Keratinocyte (primary cell): ENCODE data around the gene CDC14B. TPM values are rescaled to one million over a fixed set of nuclear protein-coding genes. Genes with fewer than 3 reads are reported as not detected.
A peak's percentile ranks its signal among the peaks of the same experiment; 100 is the strongest.

Experiments used
- DNase-seq: peaks from one replicate; pipeline ENCODE4 v3.0.0-alpha.2; 2011; ENCODE audit warnings: low read depth, missing footprints, low spot score
- FAIRE-seq: peaks from 2 replicates; lab custom pipeline; 2011; peaks lifted over from hg19 to GRCh38; lab: Jason Lieb, UNC
- H2AFZ ChIP-seq: 2 replicates; pipeline ENCODE4 v1.6.0; 2012; ENCODE audit warnings: low read length, control low read depth, inconsistent platforms; ENCODE audit not compliant: control insufficient read depth
- H3K27ac ChIP-seq: 2 replicates; pipeline ENCODE4 v1.5.1; 2011; ENCODE audit warnings: low read length; ENCODE audit not compliant: control insufficient read depth, insufficient read depth
- H3K27me3 ChIP-seq: 3 replicates; pipeline ENCODE4 v1.6.0; 2011; ENCODE audit warnings: low read length; ENCODE audit not compliant: control insufficient read depth, insufficient read depth; ENCODE audit errors: extremely low read depth
- H3K36me3 ChIP-seq, 2 experiments: 2 replicates in 1 of 2; 3 replicates in 1 of 2; pipeline ENCODE4 v1.5.1; 2011; ENCODE audit warnings: low read length in 2 of 2, mild to moderate bottlenecking in 1 of 2; ENCODE audit not compliant: control insufficient read depth in 2 of 2, insufficient read depth in 2 of 2; ENCODE audit errors: extremely low read depth in 1 of 2
- H3K4me1 ChIP-seq: 3 replicates; pipeline ENCODE4 v1.5.1; 2011; ENCODE audit warnings: low read length; ENCODE audit not compliant: control insufficient read depth, insufficient read depth; ENCODE audit errors: extremely low read depth
- H3K4me2 ChIP-seq: 3 replicates; pipeline ENCODE4 v1.6.0; 2011; ENCODE audit warnings: low read depth, low read length; ENCODE audit not compliant: control insufficient read depth, insufficient read depth; ENCODE audit errors: extremely low read depth
- H3K4me3 ChIP-seq, 3 experiments: fragments of 200-600 bp in 1 of 3; sonication (generic) in 1 of 3; 2 replicates in 2 of 3; 3 replicates in 1 of 3; pipeline ENCODE4 v1.5.1; 2011 to 2016; ENCODE audit warnings: low read length in 3 of 3, mild to moderate bottlenecking in 3 of 3, control low read depth in 2 of 3, inconsistent platforms in 1 of 3, low read depth in 1 of 3, mixed read lengths in 1 of 3, mixed run types in 1 of 3, moderate library complexity in 1 of 3; ENCODE audit not compliant: control insufficient read depth in 2 of 3, insufficient read depth in 2 of 3; ENCODE audit errors: extremely low read depth in 1 of 3
- H3K79me2 ChIP-seq: 2 replicates; pipeline ENCODE4 v1.6.0; 2012; ENCODE audit warnings: low read length; ENCODE audit not compliant: control insufficient read depth, insufficient read depth
- H3K9ac ChIP-seq: 3 replicates; pipeline ENCODE4 v1.6.0; 2011; ENCODE audit warnings: low read length; ENCODE audit not compliant: control insufficient read depth, insufficient read depth; ENCODE audit errors: extremely low read depth
- H3K9me1 ChIP-seq: 3 replicates; pipeline ENCODE4 v1.6.0; 2011; ENCODE audit warnings: low read length; ENCODE audit not compliant: control insufficient read depth, insufficient read depth; ENCODE audit errors: extremely low read depth
- H3K9me3 ChIP-seq: 2 replicates; pipeline ENCODE4 v1.5.1; 2012; ENCODE audit warnings: low read depth, low read length; ENCODE audit not compliant: control insufficient read depth
- H4K20me1 ChIP-seq: 3 replicates; pipeline ENCODE4 v1.6.0; 2011; ENCODE audit warnings: low read length; ENCODE audit not compliant: control insufficient read depth, insufficient read depth; ENCODE audit errors: extremely low read depth
- EZH2 ChIP-seq: IDR thresholded peaks from one replicate; pipeline ENCODE4 v1.6.1; 2012; ENCODE audit warnings: inconsistent platforms, mild to moderate bottlenecking, low read length, moderate library complexity
- dilution Hi-C: fragments of 300-500 bp; cut with MboI; formaldehyde crosslinking; loops from one replicate; pipeline ENCODE4 v1.7.0; 2020; ENCODE audit warnings: low sequenced_read_pairs; ENCODE audit not compliant: extremely low pct_ligation_motif_present
- polyA plus RNA-seq, 5 experiments: library from polyadenylated mRNA; depleted of rRNA in 3 of 5; stranded (reverse) in 3 of 5; stranded (forward) in 1 of 5; unstranded in 1 of 5; fragments of >200 nt; gene quantifications; 1 replicate in 1 of 5; 2 replicates in 3 of 5; 3 replicates in 1 of 5; pipeline versions ENCODE4 v1.2.1 to v1.2.3, GENCODE V29; 2011 to 2012; ENCODE audit warnings: missing spikeins in 2 of 5, low read depth in 1 of 5, low replicate concordance in 1 of 5
- TF ChIP-seq, protein P1 (sequence below), 3 experiments: IDR thresholded peaks in 1 of 3; conservative IDR thresholded peaks in 1 of 3; optimal IDR thresholded peaks in 1 of 3; 2 replicates in 2 of 3; 3 replicates in 1 of 3; pipeline versions ENCODE3 to v1.5.1; 2011; ENCODE audit warnings: low read length in 3 of 3, mild to moderate bottlenecking in 3 of 3, moderate library complexity in 2 of 3, control low read depth in 1 of 3, inconsistent platforms in 1 of 3; ENCODE audit not compliant: insufficient read depth in 2 of 3; ENCODE audit errors: extremely low read depth in 1 of 3

The CDC14B gene
- polyA plus RNA-seq, 1 donor (not counting 4 experiments of a cell fraction or from before 2014, with no cell fraction given): 7.5 TPM

DNA sequence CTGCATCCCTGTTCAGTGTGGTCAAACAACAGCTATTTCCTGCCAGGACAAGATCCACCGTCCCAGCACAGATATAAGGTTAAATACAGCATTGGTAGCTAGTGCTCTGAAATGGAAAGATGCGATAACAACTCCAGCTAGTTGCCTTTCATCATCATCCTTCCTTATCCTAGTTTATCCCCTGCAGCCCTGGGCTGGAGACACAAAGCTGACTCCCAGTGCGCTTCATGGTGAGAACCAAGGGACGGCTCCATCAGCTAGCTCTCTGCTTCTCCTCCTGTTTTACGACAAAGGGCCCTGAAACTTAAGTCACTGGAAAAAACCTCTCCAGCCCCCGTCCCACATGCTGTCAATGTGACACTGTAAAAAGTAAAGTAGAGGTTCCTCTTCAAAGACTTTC lies 37.9 kb downstream of the CDC14B start:
- Histone ChIP-seq H3K9me1 (no peaks in the 10 kb centered on the region), H3K27me3 (no peaks in the 10 kb centered on the region), H3K9me3 (no peaks in the 10 kb centered on the region), H3K4me1 (peaks cover 16% of the 10 kb centered on the region), H2AFZ (no peak overlapping the region), H3K4me3 (no peak overlapping the region), H3K4me2 (peak overlapping the region; percentile 52), H3K27ac (no peak overlapping the region), H3K36me3 (no peaks in the 10 kb centered on the region), H4K20me1 (no peaks in the 10 kb centered on the region), H3K79me2 (peaks cover 13% of the 10 kb centered on the region), H3K9ac (no peak overlapping the region)
- dilution Hi-C loops: no loop called here
- FAIRE-seq: peak; percentile 52
- TF ChIP-seq, protein P1, sequence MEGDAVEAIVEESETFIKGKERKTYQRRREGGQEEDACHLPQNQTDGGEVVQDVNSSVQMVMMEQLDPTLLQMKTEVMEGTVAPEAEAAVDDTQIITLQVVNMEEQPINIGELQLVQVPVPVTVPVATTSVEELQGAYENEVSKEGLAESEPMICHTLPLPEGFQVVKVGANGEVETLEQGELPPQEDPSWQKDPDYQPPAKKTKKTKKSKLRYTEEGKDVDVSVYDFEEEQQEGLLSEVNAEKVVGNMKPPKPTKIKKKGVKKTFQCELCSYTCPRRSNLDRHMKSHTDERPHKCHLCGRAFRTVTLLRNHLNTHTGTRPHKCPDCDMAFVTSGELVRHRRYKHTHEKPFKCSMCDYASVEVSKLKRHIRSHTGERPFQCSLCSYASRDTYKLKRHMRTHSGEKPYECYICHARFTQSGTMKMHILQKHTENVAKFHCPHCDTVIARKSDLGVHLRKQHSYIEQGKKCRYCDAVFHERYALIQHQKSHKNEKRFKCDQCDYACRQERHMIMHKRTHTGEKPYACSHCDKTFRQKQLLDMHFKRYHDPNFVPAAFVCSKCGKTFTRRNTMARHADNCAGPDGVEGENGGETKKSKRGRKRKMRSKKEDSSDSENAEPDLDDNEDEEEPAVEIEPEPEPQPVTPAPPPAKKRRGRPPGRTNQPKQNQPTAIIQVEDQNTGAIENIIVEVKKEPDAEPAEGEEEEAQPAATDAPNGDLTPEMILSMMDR (optimal IDR thresholded peaks at IDR 0.05 in 1 of 3, IDR thresholded peaks at IDR 0.05 in 1 of 3, conservative IDR thresholded peaks at IDR 0.05 in 1 of 3; ENCODE audit: extremely low read depth in 1 of 3, insufficient read depth in 2 of 3, low read length in 3 of 3): no peak
- TF ChIP-seq EZH2: no peak
- no peak for DNase-seq

DNA sequence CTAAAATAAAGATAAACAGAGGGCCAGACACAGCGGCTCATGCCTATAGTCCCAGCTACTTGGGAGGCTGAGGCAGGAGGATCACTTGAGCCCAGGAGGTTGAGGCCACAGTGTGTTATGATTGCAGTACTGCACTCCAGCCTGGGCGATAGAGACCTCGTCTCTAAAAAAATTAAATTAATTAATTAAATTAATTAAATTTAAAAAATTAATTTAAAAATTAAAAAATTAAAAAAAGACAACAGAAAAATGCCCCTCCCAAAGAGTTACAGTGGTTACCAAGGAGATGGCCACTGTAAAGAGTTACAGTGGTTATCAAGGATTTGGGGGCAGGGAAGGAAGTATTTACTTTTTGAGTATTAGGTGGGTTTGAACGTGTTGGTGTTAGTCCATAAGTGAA lies 38.3 kb downstream of the CDC14B start:
- no peak overlapping the region for H3K4me2 ChIP-seq

More for the DNA sequence above, 38.3 kb downstream of the CDC14B start:
- no peak overlapping the region for H3K4me3 ChIP-seq
- H3K27me3 ChIP-seq: no peaks in the 10 kb centered on the region
- no peaks in the 10 kb centered on the region for H3K9me3 ChIP-seq
- H4K20me1 ChIP-seq: no peaks in the 10 kb centered on the region
- TF ChIP-seq, protein P1 (optimal IDR thresholded peaks at IDR 0.05 in 1 of 3, IDR thresholded peaks at IDR 0.05 in 1 of 3, conservative IDR thresholded peaks at IDR 0.05 in 1 of 3; ENCODE audit: extremely low read depth in 1 of 3, insufficient read depth in 2 of 3, low read length in 3 of 3): no peak
- TF ChIP-seq EZH2: no peak
- H2AFZ ChIP-seq: no peak overlapping the region
- H3K9me1 ChIP-seq: no peaks in the 10 kb centered on the region
- no peak overlapping the region for H3K9ac ChIP-seq
- H3K36me3 ChIP-seq: no peaks in the 10 kb centered on the region
- FAIRE-seq (no peak), DNase-seq (no peak)
- dilution Hi-C loops: no loop called here
- H3K79me2 ChIP-seq: peaks cover 13% of the 10 kb centered on the region
- H3K27ac ChIP-seq: no peak overlapping the region
- peaks cover 16% of the 10 kb centered on the region for H3K4me1 ChIP-seq
